NB4 (cell line): ENCODE measurements around the gene EFNA4.
"Not testable (repeated sequence)": the region's sequence is repeated elsewhere in the genome, so short reads cannot be mapped to it uniquely, and the experiment has no call there.

ENCODE experiments used
- DNase-seq: peaks from one replicate; pipeline ENCODE4 v3.0.0; 2010; ENCODE audit warnings: low read depth
- H3K4me3 ChIP-seq: one replicate; pipeline ENCODE4 v1.5.1; 2011; ENCODE audit warnings: mild to moderate bottlenecking, low read depth, low read length, moderate library complexity
- CTCF ChIP-seq: IDR thresholded peaks from one replicate; pipeline ENCODE4 v1.5.1; 2012; ENCODE audit warnings: low read depth, low read length
- MAX ChIP-seq: IDR thresholded peaks from 2 replicates; pipeline ENCODE4 v1.6.1; 2011; ENCODE audit warnings: low read depth, low read length
- MYC ChIP-seq: IDR thresholded peaks from 2 replicates; pipeline ENCODE4 v1.6.1; 2011; ENCODE audit warnings: low read depth, low read length
- POLR2A ChIP-seq: IDR thresholded peaks from 2 replicates; pipeline ENCODE4 v1.6.1; 2011; ENCODE audit warnings: mild to moderate bottlenecking; ENCODE audit not compliant: insufficient read length; ENCODE audit errors: extremely low read depth

The EFNA4 gene

GRCh38 chr1:155116113-155116764 lies 52.7 kb downstream of the EFNA4 start:
- H3K4me3 ChIP-seq: no peak overlapping the region
- DNase-seq: no peak
- TF ChIP-seq POLR2A (no peak), MAX (no peak), MYC (no peak), CTCF (no peak)

- no peak overlapping the region for H3K4me3 ChIP-seq
- TF ChIP-seq POLR2A (no peak), MAX (no peak), MYC (no peak), CTCF (no peak)
- DNase-seq: no peak
Observed at GRCh38 chr1:155117610-155118009, 54.1 kb downstream of the EFNA4 start.

- not testable (repeated sequence) for H3K4me3 ChIP-seq, DNase-seq
Observed at GRCh38 chr1:155118090-155118489, 54.5 kb downstream of the EFNA4 start.
